Measurements from ENCODE around the gene MAPK7. TPM values are rescaled to one million over a fixed set of nuclear protein-coding genes. Genes with fewer than 3 reads are reported as not detected.

The MAPK7 gene
- total and polyA plus RNA-seq, 8 donors = 19.8 to 33.8 (median 24.3) TPM

DNA sequence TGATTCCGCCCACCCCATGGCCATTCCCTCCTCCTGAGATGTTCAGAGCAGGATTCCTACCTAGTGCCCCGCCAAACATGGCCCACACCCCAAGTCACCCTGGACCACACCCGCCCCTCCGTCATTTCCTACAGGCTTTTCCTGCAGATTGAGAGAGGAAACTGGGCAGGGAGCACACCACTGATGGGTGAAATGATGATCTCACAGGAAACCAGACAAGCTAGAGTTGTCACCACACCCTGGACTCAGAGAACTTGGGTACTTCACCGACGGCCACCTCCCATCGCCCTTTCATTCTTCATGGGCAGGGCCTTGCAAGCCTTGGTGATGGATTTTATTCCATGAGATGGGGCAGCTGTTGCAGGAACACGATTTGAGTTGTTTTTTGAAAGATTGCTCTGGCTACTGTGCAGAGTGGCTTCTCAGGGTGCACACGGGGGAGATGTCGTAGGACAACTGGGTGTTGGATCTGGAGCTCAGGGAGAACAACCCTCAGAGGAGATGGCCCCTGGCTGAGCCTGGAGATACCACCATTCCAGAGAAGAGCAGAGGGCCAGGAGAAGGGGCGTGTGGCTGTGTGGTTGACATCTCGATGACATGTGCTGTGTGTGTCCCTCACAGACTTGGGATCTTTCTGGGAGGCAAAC is 8.3 kb upstream of the MAPK7 start:
- Histone ChIP-seq H3K4me3 (no peak overlapping the region), H3K4me1 (peaks cover 0 to 37% of the 10 kb centered on the region in 2 donors), H3K9me3 (no peaks in the 10 kb centered on the region), H3K27me3 (peaks cover 0 to 5% of the 10 kb centered on the region in 2 donors), H3K36me3 (no peaks in the 10 kb centered on the region), H3K27ac (peak overlapping the region; percentile 39 to 61)
- DNase-seq (peak in 1 of 4 donors; percentile 43), ATAC-seq (peak; percentile 57)
- TF ChIP-seq, protein P1, sequence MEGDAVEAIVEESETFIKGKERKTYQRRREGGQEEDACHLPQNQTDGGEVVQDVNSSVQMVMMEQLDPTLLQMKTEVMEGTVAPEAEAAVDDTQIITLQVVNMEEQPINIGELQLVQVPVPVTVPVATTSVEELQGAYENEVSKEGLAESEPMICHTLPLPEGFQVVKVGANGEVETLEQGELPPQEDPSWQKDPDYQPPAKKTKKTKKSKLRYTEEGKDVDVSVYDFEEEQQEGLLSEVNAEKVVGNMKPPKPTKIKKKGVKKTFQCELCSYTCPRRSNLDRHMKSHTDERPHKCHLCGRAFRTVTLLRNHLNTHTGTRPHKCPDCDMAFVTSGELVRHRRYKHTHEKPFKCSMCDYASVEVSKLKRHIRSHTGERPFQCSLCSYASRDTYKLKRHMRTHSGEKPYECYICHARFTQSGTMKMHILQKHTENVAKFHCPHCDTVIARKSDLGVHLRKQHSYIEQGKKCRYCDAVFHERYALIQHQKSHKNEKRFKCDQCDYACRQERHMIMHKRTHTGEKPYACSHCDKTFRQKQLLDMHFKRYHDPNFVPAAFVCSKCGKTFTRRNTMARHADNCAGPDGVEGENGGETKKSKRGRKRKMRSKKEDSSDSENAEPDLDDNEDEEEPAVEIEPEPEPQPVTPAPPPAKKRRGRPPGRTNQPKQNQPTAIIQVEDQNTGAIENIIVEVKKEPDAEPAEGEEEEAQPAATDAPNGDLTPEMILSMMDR (IDR thresholded peaks at IDR 0.05) = no peak
- intact Hi-C loops (cut with DNase I) = loop anchor here (5.0 to 10.0 kb wide), 2 partner anchors 75 to 77 kb away; no protein-coding TSS in a partner anchor

DNA sequence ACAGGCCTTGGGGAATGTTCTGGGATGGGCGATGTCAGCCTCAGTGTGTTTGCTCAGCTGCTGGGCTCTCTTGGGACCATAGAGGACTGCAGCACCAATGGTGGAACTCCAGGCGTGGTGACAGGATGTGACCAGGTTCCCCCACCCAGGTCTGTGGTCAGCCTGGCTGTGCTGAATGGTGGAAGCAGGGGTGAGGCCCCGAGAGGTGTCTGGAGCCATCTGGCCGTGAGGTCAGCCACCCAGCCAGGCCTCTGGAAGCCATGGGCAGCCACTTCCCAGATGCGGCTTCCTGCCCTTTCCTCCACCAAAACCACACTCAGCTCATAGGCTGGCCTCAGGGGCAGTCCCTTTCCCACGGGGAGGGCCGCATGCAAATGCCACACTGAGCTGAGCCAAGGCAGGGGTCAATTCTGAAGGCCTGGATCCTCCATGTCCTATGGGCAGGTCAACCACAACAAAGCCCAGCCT is 7.8 kb upstream of the MAPK7 start:
- TF ChIP-seq, protein P1 (IDR thresholded peaks at IDR 0.05) = no peak
- Histone ChIP-seq H3K27me3 (no peaks in the 10 kb centered on the region), H3K36me3 (no peaks in the 10 kb centered on the region), H3K27ac (peak overlapping the region; percentile 39 to 61), H3K9me3 (no peaks in the 10 kb centered on the region), H3K4me3 (no peak overlapping the region), H3K4me1 (peaks cover 0 to 37% of the 10 kb centered on the region in 2 donors)
- intact Hi-C loops (cut with DNase I) = loop anchor here in 1 of 2 donors (10.0 kb wide), 1 partner anchor 74 kb away; no protein-coding TSS in a partner anchor
- ATAC-seq = peak; percentile 73
- peak in 1 of 4 donors; percentile 62 for DNase-seq

DNA sequence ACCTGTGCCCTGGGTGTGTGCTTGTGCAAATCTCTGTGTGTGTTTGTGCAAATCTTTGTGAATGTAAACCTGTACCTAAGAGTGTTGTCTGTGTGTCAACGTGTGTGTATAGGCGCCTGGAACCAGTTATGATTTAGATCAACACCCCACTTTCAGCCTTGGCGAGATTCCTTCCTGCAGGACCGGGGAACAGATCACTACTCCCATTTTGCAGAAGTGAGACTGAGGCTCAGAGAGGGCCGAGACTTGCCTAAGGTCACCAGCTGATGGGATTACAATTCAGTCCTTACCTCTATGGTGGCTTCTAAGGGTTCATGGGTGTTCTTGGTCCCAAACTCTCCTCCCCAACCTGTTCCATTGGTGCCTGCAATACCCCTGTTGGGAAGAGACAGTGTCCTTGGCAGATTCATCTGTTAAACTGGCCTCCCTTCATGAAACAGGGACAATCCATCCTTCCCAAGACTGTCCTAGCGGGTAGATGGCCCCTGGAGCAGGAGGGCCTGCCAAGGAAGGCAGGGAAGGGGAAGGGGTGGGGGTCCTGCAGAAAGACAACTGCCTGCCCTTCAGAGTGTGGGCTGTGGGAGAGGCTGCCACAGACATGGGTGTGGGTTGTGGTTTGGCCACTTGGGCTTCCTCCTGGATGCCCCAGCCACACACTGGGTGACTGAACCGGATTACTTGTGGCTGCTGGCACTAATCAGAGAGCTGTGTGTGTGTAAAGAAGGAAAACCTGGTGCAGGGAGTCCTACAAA is 6.9 kb upstream of the MAPK7 start:
- H3K4me1 ChIP-seq = peaks cover 0 to 37% of the 10 kb centered on the region in 2 donors
- H3K36me3 ChIP-seq = no peaks in the 10 kb centered on the region
- peak overlapping the region in 1 of 2 donors; percentile 61 for H3K27ac ChIP-seq
- TF ChIP-seq, protein P1 (IDR thresholded peaks at IDR 0.05) = no peak
- H3K27me3 ChIP-seq = no peaks in the 10 kb centered on the region
- intact Hi-C loops (cut with DNase I) = loop anchor here in 1 of 2 donors (10.0 kb wide), 1 partner anchor 73 kb away; no protein-coding TSS in a partner anchor
- peak in 1 of 4 donors; percentile 21 for DNase-seq
- H3K9me3 ChIP-seq = no peaks in the 10 kb centered on the region
- no peak overlapping the region for H3K4me3 ChIP-seq
- peak; percentile 16 for ATAC-seq

DNA sequence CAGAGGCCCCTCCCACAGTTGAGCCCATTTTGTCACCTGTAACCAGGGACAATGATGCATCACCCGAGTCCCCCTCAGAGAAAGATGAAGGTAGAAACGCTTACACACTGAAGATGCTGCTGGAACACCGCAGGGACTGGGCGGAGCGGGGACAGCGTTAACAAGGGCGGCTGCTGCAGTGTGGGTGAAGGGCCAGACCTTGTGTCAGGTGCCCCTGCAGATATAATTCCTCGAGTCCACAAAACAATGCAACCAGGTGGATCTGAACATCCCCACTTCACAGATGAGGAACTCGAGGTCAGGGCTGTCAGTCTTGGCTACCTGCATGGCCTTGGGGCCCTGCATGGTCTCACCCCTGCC is 6.3 kb upstream of the MAPK7 start:
- Histone ChIP-seq H3K9me3 (no peaks in the 10 kb centered on the region), H3K27me3 (no peaks in the 10 kb centered on the region), H3K4me1 (peaks cover 0 to 42% of the 10 kb centered on the region in 2 donors), H3K27ac (no peak overlapping the region), H3K4me3 (no peak overlapping the region), H3K36me3 (no peaks in the 10 kb centered on the region)
- ATAC-seq (no peak), DNase-seq (no peak)
- intact Hi-C loops (cut with DNase I) = loop anchor here in 1 of 2 donors (10.0 kb wide), 1 partner anchor 73 kb away; no protein-coding TSS in a partner anchor
- TF ChIP-seq, protein P1 (IDR thresholded peaks at IDR 0.05) = no peak

DNA sequence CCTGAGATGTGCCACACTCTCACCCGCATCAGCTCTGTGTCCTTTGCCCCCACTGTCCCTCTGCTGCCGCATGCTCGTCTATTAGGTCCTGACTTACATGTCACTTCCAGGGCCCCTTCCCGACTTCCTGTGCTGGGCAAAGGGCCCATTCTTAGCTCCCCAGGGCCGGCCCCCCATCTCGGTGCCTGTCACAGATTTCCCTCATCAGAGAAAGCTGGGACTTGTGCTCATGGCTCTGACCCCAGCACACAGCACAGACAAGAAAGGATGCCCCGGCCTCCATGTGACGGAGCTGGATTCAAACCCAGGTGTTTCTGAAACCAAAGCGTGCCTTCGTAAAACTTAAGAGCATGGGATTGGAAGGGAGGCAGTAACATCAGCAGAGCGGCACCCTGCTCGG is 5.9 kb upstream of the MAPK7 start:
- Histone ChIP-seq H3K36me3 (no peaks in the 10 kb centered on the region), H3K27me3 (no peaks in the 10 kb centered on the region), H3K27ac (no peak overlapping the region), H3K4me1 (peaks cover 0 to 45% of the 10 kb centered on the region in 2 donors), H3K9me3 (no peaks in the 10 kb centered on the region), H3K4me3 (no peak overlapping the region)
- intact Hi-C loops (cut with DNase I) = loop anchor here in 1 of 2 donors (10.0 kb wide), 1 partner anchor 72 kb away; no protein-coding TSS in a partner anchor
- ATAC-seq (no peak), DNase-seq (no peak)
- TF ChIP-seq, protein P1 (IDR thresholded peaks at IDR 0.05) = no peak
